ENCODE results near the gene CGN.

- no peak for TF ChIP-seq POLR2A (IDR thresholded peaks at IDR 0.05; ENCODE audit: low read depth, low read length)
- TF ChIP-seq TAF1 (IDR thresholded peaks at IDR 0.05; ENCODE audit: borderline replicate concordance, low read depth, low read length) = no peak
Observed at GRCh38 chr1:151516031-151516511, 4.9 kb downstream of the CGN start.

Data from GM12892 (cell line).